HG02678 (cell line): Measurements from ENCODE around the gene SCLY.

Experiments
- ATAC-seq: cut with Tn5 transposase; IDR thresholded peaks from one replicate; pipeline ENCODE4 v1.9.1; 2021; ENCODE audit warnings: mild to moderate bottlenecking, moderate library complexity; ENCODE audit not compliant: unreplicated experiment

The SCLY gene

GRCh38 chr2:238067939-238068338, 7.1 kb downstream of the SCLY start:
- no peak for ATAC-seq

- no peak for ATAC-seq
Measured at GRCh38 chr2:238069021-238069709, 8.4 kb downstream of the SCLY start.

GRCh38 chr2:238069877-238070276, 9.1 kb downstream of the SCLY start:
- no peak for ATAC-seq

- ATAC-seq, result no peak
Measured at GRCh38 chr2:238075397-238075796, 14.6 kb downstream of the SCLY start.

GRCh38 chr2:238077292-238077691, 16.5 kb downstream of the SCLY start:
- ATAC-seq, result no peak

GRCh38 chr2:238079874-238080327, 19.1 kb downstream of the SCLY start:
- no peak for ATAC-seq

GRCh38 chr2:238080518-238080917, 19.7 kb downstream of the SCLY start:
- no peak for ATAC-seq

GRCh38 chr2:238081150-238081549, 20.3 kb downstream of the SCLY start:
- ATAC-seq, result no peak

GRCh38 chr2:238081561-238081960, 20.8 kb downstream of the SCLY start:
- no peak for ATAC-seq

GRCh38 chr2:238082151-238082550, 21.4 kb downstream of the SCLY start:
- ATAC-seq, result no peak

GRCh38 chr2:238082827-238083226, 22.0 kb downstream of the SCLY start:
- no peak for ATAC-seq

- ATAC-seq, result no peak
Measured at GRCh38 chr2:238083919-238084318, 23.1 kb downstream of the SCLY start.

- no peak for ATAC-seq
Measured at GRCh38 chr2:238084761-238085160, 24.0 kb downstream of the SCLY start.

GRCh38 chr2:238085899-238086298, 25.1 kb downstream of the SCLY start:
- no peak for ATAC-seq

- ATAC-seq, result no peak
Measured at GRCh38 chr2:238087211-238087610, 26.4 kb downstream of the SCLY start.

- ATAC-seq, result no peak
Measured at GRCh38 chr2:238090887-238091286, 30.1 kb downstream of the SCLY start.

- ATAC-seq, result no peak
Measured at GRCh38 chr2:238091436-238092060, 30.7 kb downstream of the SCLY start.

- ATAC-seq, result no peak
Measured at GRCh38 chr2:238092486-238093035, 31.8 kb downstream of the SCLY start.

- ATAC-seq, result no peak
Measured at GRCh38 chr2:238093181-238094140, 32.7 kb downstream of the SCLY start.

GRCh38 chr2:238094438-238095022, 33.7 kb downstream of the SCLY start:
- no peak for ATAC-seq

- no peak for ATAC-seq
Measured at GRCh38 chr2:238095143-238095542, 34.3 kb downstream of the SCLY start.
